Colonic mucosa (tissue), 4 donors: ENCODE data around the gene NUP210. TPM values are rescaled to one million over a fixed set of nuclear protein-coding genes. Genes with fewer than 3 reads are reported as not detected.

ENCODE experiments used
- DNase-seq: peaks from one replicate; pipeline ENCODE4 v3.0.0-alpha.2; 2020
- H3K27ac ChIP-seq: fragments of 200-600 bp; one replicate; pipeline ENCODE4 v1.8.0; 2021
- H3K27me3 ChIP-seq: fragments of 200-600 bp; one replicate; pipeline ENCODE4 v1.8.0; 2021
- H3K36me3 ChIP-seq: fragments of 200-600 bp; one replicate; pipeline ENCODE4 v1.8.0; 2021
- H3K4me1 ChIP-seq: fragments of 200-600 bp; one replicate; pipeline ENCODE4 v1.8.0; 2021; ENCODE audit warnings: mild to moderate bottlenecking
- H3K4me3 ChIP-seq: fragments of 200-600 bp; one replicate; pipeline ENCODE4 v1.8.0; 2021
- H3K9ac ChIP-seq, 2 donors: one replicate each; pipeline ENCODE4 v1.7.0; 2013; ENCODE audit warnings: control low read depth in 2 of 2, low read depth in 2 of 2, low read length in 2 of 2
- H3K9me3 ChIP-seq: fragments of 200-600 bp; one replicate; pipeline ENCODE4 v1.8.0; 2021
- intact Hi-C: fragments of 100-400 bp; cut with DNase I; formaldehyde crosslinking; loops from one replicate; pipeline ENCODE4 v1.14.1; 2022
- total RNA-seq, 2 donors: library from RNA; stranded (reverse); fragmentation: NEBNext Ultra II Directional in 1 of 2; extraction: Animal tissue kit (Norgen Biotek cat#: 25700) in 1 of 2; gene quantifications; one replicate each; pipeline ENCODE4 v1.2.1, GENCODE V29; 2021
- TF ChIP-seq, protein P1 (sequence below): fragments of 200-600 bp; IDR thresholded peaks from one replicate; pipeline ENCODE4 v1.8.0; 2022; ENCODE audit warnings: antibody characterized with exemption, mild to moderate bottlenecking
- donor health status: healthy.
- donor health status: DM: no; HTN: no; CAD: no.
- donor health status: DM: no; HTN: no; CAD: no.

Gene NUP210
- total RNA-seq, 2 donors from 2014 or later: 7.5 to 23.8 TPM

DNA sequence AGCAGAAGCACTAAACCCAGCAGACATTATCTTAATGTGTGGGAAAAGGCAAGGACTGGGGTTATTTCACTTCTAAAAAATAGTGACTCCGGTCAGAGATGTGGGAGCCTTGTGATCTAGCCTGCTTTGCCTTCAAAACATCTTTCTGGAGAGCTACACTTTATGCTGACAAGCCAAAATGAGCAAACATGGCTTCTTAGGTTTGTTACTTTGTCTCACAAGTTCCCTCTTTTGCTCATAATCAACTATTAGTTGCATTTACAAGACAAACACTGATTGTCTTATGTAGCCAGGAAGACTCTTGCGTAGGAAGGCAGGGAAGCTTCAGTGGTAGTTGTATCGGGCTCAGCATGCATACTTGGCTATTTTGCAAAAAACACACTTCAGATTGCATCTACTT is 129.2 kb downstream of the NUP210 start:
- no peaks in the 10 kb centered on the region for H3K4me1 ChIP-seq
- H3K9me3 ChIP-seq: no peaks in the 10 kb centered on the region
- no peak overlapping the region for H3K4me3 ChIP-seq
- TF ChIP-seq, protein P1, sequence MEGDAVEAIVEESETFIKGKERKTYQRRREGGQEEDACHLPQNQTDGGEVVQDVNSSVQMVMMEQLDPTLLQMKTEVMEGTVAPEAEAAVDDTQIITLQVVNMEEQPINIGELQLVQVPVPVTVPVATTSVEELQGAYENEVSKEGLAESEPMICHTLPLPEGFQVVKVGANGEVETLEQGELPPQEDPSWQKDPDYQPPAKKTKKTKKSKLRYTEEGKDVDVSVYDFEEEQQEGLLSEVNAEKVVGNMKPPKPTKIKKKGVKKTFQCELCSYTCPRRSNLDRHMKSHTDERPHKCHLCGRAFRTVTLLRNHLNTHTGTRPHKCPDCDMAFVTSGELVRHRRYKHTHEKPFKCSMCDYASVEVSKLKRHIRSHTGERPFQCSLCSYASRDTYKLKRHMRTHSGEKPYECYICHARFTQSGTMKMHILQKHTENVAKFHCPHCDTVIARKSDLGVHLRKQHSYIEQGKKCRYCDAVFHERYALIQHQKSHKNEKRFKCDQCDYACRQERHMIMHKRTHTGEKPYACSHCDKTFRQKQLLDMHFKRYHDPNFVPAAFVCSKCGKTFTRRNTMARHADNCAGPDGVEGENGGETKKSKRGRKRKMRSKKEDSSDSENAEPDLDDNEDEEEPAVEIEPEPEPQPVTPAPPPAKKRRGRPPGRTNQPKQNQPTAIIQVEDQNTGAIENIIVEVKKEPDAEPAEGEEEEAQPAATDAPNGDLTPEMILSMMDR: no peak
- H3K9ac ChIP-seq: no peak overlapping the region
- DNase-seq: no peak
- H3K27me3 ChIP-seq: no peaks in the 10 kb centered on the region
- intact Hi-C loops: no loop called here
- H3K27ac ChIP-seq: no peak overlapping the region
- no peaks in the 10 kb centered on the region for H3K36me3 ChIP-seq

DNA sequence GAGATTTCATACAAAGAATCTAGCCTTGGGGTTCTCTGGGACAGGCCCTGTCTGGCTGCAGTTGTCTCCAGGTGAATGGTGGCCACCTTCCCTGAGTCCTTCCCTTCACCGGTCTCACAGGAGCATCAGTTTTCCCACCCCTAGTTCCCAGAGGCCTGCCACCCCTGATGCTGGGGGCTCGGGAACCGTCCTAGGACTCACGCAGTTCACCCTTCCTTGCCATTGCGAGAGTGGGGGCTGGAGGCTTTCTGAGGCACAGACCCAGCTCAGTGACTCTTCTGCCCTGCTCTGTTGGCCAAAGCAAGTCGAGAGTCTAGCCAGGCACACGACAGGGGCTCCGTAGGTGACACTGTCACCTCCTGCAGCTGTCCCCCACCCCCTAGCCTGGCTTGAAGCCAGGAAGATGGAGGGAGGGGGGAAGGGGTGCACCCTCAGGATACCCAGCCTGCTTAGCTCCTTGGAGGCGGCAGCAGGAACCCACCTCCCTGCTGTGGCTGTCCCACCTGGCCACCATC is 130.3 kb downstream of the NUP210 start:
- intact Hi-C loops: no loop called here
- Histone ChIP-seq H3K27me3 (peaks cover 7% of the 10 kb centered on the region), H3K27ac (no peak overlapping the region), H3K4me1 (no peaks in the 10 kb centered on the region), H3K36me3 (no peaks in the 10 kb centered on the region), H3K9me3 (no peaks in the 10 kb centered on the region), H3K4me3 (no peak overlapping the region), H3K9ac (no peak overlapping the region)
- TF ChIP-seq, protein P1: no peak
- no peak for DNase-seq

DNA sequence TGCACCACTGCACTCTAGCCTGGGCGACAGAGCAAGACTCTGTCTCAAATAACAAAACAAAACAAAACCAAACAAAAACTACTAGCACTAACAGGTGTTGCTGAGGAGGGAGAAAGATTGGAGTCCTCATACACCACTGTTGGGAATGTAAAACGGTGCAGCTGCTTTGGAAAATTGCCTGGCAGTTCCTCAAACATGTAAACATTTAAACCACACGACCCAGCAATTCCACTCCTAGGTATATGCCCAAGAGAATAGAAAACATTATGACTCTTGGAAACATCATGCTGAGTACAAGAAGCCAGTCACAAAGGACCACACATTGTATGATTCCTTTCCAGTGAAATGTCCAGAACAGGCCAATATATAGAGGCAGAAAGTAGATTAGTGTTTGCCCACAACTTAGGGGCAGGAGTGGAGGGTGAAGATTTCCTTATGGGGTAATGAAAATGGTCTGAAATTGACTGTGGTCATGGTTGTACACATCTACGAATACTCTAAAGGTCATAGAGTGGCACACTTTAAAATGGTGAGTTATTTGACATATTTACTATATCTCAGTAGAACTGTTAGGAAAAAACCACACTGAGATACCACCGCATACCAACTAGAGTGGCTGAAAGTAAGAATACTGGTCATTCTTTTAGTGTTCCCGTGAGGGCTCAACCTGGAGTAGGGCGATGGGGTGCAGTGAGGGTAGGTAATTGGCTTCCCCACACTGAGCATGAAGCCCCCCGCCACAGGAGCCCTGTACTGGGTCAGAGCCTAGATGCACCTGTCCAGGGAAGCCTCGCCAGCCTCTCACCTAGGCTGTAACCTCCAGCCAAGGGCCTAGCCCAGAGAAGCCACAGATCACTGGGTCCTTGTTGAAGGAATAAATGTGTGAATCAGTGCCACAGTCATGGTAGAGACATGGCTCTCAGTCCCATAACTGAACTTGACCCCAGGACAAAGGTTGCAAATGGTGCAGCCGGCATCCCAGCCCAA is 131.1 kb downstream of the NUP210 start:
- no peak overlapping the region for H3K4me3 ChIP-seq
- no peak for DNase-seq
- no peak overlapping the region for H3K9ac ChIP-seq
- intact Hi-C loops: no loop called here
- H3K27me3 ChIP-seq: peaks cover 13% of the 10 kb centered on the region
- no peak overlapping the region for H3K27ac ChIP-seq
- H3K9me3 ChIP-seq: no peaks in the 10 kb centered on the region
- H3K36me3 ChIP-seq: no peaks in the 10 kb centered on the region
- no peaks in the 10 kb centered on the region for H3K4me1 ChIP-seq
- TF ChIP-seq, protein P1: no peak

DNA sequence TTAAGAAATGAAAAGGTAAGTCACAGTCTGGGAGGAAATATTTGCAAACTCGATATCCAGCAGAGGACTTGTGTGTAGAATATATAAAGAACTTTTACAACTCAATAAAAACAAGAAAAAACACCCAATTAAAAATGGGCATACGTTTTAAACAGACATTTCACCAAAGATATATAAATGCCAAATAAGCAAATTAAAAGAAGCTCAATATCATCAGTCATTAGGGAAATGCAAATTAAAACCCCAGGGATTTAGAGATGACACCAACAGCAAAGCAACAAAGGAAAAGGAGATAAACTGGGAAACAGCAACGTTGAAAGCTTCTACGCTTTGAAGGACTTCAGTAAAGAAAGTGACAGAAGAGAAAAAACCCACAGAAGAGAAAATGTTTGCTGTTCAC is 132.3 kb downstream of the NUP210 start:
- TF ChIP-seq, protein P1: no peak
- H3K4me3 ChIP-seq: no peak overlapping the region
- H3K27ac ChIP-seq: no peak overlapping the region
- peaks cover 22% of the 10 kb centered on the region for H3K27me3 ChIP-seq
- H3K4me1 ChIP-seq: no peaks in the 10 kb centered on the region
- H3K36me3 ChIP-seq: no peaks in the 10 kb centered on the region
- H3K9me3 ChIP-seq: no peaks in the 10 kb centered on the region
- intact Hi-C loops: no loop called here
- no peak overlapping the region for H3K9ac ChIP-seq
- no peak for DNase-seq

DNA sequence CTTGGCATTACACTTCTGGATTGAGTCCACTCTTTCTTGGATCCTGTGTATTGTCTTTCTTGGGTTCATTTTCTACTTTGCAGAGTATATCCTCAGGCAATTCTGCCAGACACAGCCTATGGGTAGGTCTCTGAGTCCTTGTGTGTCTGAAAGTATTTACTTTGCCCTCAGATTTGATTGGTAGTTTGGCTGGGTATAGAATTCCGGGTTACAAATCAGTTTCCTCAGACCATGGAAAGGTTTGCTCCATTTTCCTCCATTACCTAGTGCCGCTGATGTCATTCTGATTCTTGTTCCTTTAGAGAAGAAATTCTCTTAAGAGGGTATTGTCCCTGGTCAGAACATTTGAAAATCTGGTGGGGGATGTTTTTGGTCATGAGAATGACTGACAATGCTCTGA is 133.2 kb downstream of the NUP210 start:
- intact Hi-C loops: no loop called here

More for the DNA sequence above, 133.2 kb downstream of the NUP210 start:
- Histone ChIP-seq H3K9ac (no peak overlapping the region), H3K27ac (no peak overlapping the region), H3K4me3 (no peak overlapping the region), H3K9me3 (no peaks in the 10 kb centered on the region), H3K36me3 (no peaks in the 10 kb centered on the region), H3K27me3 (peaks cover 28% of the 10 kb centered on the region), H3K4me1 (no peaks in the 10 kb centered on the region)
- DNase-seq: no peak
- TF ChIP-seq, protein P1: no peak
